Occipital lobe (tissue), 2 donors: Measurements from ENCODE around the gene ANTXR1. TPM values are rescaled to one million over a fixed set of nuclear protein-coding genes. Genes with fewer than 3 reads are reported as not detected.

ENCODE experiments used
- DNase-seq: peaks from one replicate; lab custom pipeline; 2025; lab: John Stamatoyannopoulos, UW
- total RNA-seq: library from RNA; depleted of rRNA; stranded (reverse); fragments of >200 nt; gene quantifications from one replicate; pipeline ENCODE4 v1.2.3, GENCODE V29; 2014

Gene ANTXR1
- total RNA-seq, 1 donor from 2014 or later: 9.8 TPM

DNA sequence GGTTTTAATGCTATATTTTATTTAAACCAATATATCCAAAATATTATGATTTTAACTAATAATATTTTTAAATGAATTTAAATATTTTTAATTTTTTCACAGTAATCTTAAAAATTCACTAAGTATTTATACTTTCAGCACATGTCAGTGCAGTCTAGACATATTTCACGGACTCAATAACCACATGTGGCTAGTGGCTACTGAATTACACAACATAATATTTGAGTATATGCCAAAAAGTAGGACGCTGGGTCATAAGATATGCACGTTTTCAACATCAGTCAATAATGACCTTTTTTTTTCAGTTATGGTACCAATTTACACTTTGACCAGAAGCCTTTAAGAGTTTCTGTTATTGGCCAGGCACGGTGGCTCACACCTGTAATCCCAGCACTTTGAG, 256.4 kb downstream of the ANTXR1 start:
- no peak for DNase-seq

DNA sequence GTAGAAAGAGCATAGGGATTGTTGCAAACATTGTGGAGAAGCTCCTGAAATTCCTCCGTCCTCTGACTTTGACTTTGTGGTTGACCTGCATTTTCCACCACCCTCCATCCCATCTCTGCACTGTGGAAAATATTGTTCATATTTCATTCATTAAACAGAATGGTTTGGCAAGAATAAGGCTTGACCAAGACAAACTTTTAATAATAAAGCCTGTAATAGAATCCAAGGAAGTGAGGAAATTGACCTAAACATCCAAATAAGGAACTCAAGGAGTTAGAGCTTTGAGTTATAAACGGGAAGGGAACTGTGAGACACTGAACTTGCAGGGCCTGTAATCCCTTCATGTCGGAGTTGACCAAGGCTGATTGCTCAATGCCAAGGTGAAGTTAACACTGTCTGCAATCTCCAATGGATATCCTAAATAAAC, 258.9 kb downstream of the ANTXR1 start:
- DNase-seq: no peak

DNA sequence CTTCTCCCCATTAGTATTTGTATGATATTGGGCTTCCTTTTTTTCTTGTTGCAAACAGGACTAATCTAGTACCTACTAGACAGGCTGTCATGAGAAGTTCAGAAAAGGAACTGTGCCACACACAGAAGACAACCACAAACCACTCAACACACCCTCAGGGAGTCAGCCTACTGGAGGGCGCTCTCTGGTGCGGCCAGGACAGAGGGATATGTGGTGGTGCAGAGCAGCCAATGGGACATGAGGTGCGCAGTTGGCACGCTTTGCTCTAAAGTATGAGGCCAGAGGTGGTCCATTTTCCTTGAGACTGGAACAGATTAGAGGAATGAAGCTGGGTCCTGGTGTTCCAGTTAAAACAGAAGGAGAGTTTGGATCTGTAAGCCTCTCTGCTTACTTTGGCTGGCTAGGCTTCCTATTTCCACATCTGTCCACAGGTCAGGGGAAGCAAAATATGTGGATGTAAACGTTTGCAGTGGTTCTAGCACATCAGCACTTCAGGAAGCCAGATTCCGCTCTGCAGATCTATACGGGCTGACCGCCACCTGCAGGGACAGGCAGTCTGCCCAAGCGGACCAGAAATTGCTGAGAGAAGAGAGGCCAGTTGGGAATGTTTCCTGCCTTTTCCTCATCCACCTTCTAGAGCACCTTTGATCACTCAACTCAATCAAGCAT, 260.0 kb downstream of the ANTXR1 start:
- no peak for DNase-seq

DNA sequence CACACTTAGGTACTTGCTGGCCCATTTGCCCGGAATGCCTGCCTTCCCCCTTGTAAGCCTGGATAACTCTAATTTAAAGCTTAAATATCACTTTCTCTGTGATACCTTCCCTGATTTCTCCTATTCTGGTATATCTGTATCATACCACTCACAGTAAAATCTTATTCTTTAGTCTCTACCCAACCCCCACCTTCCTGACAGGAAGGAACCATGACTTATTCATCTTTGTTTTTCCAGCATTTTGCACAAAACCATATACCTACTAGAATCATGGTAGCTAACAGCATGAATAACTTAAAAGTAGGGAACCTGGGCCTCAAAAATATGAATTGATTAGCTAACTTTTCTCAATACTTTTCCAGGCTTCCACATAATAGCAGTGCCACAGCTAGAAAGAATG, 262.5 kb downstream of the ANTXR1 start:
- DNase-seq: no peak

DNA sequence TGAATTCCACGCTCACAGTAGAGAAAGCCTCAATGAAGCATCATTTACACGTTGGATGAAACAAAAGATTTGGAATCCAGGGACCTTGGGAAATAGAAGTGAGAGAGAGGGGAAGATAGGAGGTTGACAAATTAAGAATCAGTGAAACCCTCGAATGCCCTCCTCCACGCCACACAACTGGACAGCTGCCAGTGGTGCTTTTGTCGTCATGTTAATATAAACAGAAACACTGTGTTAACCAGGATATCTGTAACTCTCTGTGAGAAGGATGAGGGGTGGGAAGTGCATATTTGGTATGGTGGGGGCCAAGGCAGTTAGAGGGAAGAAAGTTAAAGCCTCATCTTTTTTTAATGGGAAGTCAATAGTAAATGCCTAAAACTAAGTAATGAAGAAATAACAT, 265.4 kb downstream of the ANTXR1 start:
- no peak for DNase-seq

DNA sequence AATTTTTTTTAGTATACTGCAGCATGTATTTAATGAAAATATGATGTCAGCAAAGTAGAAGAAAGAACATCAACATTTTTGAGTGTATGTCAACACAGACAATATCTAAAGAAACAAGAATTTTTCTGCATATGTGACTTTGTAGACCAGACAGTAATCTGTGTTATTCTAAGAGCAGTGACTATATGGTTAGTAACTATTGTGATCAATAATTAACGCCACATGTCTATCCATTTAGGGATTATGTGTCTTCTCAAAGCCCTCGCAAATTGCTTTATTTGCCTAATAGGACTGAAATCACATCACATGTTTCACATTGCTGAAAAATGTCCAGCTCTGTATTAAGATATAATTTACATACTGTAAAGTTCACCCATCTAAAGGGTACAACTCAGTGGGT, 266.2 kb downstream of the ANTXR1 start:
- DNase-seq: no peak

DNA sequence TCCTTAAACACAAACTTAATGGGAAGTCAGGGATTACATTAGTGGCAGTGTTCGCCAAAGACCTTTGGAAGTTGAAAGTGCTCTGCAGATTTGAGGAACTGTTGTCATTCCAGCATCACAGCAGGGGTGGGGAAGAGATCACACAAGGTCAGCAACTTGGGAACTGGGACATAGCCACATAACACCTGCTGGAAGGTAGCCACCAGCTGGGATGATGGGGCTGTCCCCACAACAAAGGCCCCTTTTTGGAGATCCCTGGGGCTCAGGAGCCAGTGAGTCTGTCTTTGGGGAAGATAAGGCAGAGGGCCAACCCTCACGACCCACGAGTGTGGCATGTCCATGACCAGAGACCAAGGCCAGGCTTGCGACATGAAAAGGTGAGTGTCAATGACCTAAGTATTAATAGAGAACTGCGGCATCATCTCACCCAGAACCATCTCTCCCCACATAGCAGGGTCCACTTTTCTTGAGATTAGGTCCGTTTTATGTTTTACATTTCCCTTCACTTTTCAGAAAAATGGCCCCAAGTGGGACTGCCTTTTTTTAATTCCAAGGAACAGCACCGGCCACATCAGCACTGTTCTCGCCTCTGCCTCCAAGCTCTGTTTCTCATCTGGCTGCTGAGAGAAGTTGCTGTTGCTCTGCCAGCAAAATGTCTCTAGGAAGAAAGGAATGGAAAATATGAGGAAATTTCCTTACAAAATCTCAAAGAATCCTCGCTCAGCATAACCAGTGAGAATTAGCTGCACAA, 267.1 kb downstream of the ANTXR1 start:
- DNase-seq: no peak

DNA sequence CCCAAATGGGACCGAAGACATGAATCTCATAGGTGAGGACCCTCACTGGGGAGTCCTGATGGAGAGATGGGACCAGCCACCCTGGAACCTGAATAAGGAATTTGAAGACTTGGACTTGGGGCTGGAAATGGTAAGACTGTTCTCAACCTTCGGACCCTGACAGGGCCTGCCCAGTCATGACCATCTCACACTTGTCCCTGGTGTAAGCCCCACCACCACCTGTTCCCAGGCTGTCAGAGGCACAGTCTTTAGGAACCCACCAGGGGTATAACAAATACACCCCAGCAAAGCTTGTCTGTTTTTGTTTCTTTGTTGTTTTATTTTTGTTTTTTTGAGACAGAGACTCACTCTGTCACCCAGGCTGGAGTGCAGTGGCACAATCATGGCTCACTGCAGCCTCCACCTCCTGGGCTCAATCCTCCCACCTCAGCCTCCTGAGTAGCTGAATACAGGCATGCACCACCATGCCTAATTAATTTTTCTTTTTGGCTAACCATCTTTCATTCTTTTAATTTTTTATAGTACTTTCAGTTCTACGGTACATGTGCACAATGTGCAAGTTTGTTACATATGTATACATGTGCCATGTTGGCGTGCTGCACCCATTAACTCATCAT, 267.9 kb downstream of the ANTXR1 start:
- DNase-seq: no peak

DNA sequence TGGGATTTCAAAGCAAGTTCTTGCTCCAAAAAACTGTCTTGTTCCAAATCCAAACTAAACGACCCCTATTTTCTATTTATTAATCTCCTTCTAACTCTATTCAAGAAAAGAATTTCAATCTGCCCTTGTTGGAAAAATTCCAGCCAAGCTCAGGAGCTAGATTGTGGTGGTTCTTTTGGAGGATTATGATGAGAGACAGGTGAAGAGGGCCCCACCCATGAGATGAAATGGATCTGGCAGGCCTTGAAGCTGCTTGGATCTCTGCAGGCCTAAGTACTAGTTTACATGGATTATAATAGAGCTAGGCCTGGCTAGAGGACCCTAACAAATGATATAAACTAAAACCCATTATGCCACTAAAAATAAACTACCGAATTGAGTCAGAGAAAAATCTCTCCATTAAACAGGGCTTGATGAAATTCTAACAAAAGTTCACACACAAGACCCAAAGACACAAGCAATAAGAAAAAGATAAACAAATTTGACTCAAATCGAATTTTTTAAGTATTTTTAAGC, 272.5 kb downstream of the ANTXR1 start:
- no peak for DNase-seq

DNA sequence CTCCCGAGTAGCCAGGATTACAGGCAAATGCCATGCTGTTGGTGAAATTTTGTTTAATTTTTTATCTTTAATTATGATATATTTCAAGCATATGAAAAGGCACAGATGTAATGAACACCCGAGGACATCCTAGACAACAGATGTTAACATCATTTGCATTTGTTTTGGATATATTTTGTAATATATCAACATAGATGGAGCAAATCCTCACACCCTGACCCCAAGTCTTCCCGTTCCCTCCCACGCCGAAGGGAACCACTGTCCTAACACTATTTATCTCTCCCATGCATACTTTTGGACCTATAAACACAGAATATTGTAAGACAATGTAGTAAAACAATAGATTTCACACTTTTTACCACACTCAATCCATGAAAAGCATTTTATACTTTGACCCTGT, 274.6 kb downstream of the ANTXR1 start:
- no peak for DNase-seq

DNA sequence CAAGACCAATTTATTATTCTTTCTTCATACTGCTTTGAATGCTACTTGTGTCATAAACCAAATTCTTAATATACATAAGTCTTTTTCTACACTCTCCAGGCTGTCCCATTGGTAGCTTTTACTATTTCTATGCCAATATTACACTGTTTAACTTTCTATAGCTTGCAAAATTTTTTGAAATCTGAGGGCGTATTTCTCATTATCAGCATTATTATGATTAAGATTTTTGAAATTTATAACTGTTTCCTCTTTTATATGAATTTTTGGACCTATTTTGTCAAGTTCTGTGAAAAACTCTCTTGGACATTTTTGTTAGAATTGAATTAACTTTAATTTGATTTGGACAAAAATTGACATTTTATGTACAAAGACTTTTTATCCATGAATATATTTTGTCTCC, 275.4 kb downstream of the ANTXR1 start:
- no peak for DNase-seq

DNA sequence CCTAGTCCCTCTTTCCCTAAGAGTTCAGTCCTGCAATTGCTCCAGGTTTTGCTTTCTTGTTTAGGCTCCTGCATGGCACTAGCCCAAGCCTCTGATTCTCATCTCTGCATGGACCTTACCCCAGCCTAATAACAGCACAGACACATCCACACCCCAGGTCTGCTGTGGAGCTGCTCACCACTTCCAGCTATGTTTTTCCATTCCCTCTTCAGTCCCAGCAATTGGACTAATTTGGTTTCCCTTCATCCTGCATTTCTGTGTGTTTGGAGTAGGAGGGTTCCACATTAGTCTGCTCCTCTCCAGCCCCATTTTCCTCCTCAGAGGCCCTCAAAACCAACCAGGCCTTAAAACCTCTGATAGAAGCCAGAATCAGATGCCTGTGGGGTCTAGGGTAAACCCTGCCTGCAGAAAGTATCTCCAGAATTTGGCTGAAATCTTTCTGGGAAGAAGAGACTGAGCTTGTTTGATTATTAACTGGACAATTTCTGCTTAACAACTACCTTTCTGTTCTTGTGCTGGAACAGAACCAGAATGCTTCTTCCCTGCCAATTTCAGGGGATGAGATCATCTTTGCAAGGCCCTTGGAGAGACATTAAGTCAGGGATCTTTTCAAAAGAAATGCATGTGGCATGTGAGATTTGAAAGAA, 278.1 kb downstream of the ANTXR1 start:
- no peak for DNase-seq

DNA sequence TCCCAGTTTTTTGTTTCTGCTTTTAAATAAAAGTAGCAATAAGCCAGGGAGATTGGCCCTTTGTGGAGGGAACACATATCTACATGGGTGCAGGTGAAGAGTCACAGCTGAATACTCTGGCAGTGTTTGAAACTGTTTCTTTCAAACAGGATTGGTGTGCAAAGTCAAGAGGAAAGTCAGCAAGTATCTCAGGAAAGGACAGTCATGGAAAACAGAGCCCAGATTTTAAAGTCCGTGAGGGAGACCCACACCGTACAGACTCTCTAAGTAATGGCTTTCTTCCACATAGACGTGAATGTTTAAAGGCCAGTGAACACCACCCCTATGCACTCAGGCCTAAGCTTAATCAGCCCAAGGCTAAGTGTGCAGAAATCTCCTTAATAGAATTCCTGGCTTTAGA, 278.7 kb downstream of the ANTXR1 start:
- DNase-seq: no peak

DNA sequence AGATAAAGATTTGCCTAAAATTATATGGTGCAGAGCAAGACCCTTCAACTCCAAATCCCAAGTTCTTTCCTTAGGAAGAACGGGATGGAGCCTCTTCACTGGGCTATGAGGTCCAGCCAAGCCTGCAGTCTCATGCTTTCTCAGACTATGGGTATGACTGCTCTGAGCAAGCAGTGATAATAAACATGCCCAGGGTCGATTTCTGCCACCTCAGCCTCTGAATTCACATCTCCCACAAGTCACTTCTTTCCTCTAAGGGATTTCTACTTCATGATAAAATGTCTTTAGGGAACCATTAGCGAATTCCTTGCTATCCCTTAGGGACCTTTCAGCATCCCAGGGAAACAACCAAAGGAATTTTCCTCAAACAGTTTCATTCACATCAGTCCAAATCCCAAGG, 279.3 kb downstream of the ANTXR1 start:
- DNase-seq: no peak

DNA sequence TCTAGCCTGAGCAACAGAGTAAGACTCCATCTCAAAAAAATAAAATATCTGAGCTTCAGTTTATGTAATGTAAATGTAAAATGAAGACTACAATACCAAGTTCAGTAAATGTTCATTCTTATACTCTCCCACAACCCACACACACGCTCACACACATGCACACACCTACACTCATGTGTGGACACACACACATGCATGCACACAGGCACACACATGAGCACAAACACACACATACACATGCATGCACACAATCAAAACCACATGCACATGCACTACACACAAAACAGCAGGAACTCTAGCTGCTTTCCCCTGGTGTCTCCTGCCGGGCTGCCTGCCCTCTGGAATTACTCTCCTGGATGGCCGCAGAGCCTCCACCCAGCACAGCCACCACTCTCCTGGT, 283.4 kb downstream of the ANTXR1 start:
- no peak for DNase-seq

DNA sequence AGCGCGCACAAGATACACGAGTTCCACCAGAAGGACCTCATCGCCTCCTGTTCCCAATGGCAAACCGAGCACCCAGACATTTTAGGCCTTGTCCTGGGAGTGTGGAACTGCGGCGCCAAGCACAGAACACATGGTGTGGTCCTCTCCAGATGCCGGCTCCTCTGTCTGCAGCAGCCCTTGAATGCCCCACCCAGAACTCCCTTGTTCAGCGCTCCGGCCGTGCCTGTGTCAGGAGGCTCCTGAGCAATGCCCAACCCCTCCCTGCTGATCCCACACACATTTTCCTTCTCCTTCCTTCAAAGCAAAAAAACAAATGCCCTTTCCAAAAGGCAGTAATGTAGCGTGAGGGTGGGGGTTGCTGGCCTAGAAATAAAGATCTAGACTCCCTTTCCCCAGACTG, 284.2 kb downstream of the ANTXR1 start:
- DNase-seq: no peak

DNA sequence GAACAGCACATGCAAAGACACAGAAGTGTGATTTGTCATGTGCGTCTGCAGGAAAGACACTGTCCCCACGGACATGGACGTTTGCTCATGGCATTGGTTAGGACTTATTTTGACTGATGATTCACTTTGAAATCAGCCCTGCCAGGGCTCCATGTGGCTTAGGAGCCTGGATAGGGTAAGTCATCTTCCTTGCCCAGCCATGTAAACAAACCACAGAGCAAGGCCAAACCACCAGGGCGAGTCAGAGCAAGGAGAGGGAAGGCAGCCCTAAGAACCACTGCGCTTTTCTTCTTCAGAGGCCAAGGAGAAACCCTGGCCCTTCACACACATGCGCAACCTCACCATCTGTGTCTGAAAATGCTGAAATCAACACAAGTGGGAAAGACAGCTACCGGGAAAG, 285.3 kb downstream of the ANTXR1 start:
- no peak for DNase-seq

DNA sequence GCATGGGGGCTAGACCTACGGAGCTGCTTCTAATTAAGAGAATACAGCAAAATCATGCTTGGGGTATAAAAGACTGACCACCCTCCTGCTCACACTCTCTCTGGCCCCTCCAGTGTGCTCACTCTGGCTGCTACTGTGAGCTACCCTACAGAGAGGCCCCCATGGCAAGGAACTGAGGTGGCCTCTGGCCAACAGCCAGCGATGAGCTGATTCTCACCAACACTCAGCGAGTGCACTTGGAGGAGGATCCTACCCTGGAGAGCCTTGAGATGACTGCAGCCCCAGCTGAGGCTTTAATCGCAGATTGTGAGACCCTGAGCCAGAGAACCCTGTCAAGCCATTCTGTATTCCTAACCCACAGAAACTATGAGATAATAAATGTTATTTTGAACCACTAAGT, 285.9 kb downstream of the ANTXR1 start:
- DNase-seq: no peak
